ENCODE measurements around the gene IDE. TPM values are rescaled to one million over a fixed set of nuclear protein-coding genes. Genes with fewer than 3 reads are reported as not detected.

Gene IDE
- total RNA-seq, 1 experiment from 2014 or later, result 30.6 TPM

DNA sequence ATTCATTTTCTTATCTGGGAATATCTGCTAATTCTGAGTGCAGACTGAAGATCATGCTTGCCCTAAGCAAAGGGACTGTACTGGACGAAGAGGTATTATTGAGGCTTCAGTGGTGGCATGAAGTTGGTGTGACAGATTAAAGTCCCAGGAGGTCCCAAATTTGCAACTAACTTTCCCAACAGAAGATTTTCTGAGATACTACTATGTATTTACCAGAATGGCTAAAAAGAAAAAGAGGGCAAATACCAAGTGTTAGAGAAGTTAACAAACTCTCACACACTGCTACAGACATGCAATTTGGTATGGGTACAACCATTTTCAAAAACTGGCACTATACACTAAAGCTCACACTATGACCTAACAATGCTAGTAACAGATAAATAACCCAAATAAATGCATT lies 28.3 kb downstream of the IDE start:
- intact Hi-C loops (cut with micrococcal nuclease; ENCODE audit: unreplicated experiment), result no loop called here
- Mint-ChIP-seq H3K4me3 (ENCODE audit: low read depth, unreplicated experiment) (no peak overlapping the region), H3K36me3 (ENCODE audit: insufficient read depth, unreplicated experiment) (no peaks in the 10 kb centered on the region), H3K27me3 (ENCODE audit: unreplicated experiment) (no peaks in the 10 kb centered on the region), H3K9me3 (ENCODE audit: low read depth, unreplicated experiment) (no peaks in the 10 kb centered on the region), H3K27ac (ENCODE audit: unreplicated experiment) (no peak overlapping the region), H3K4me1 (ENCODE audit: low read depth, unreplicated experiment) (peaks cover 7% of the 10 kb centered on the region)
- no peak for DNase-seq
- no peak for TF ChIP-seq CTCF (IDR thresholded peaks at IDR 0.05; ENCODE audit: unreplicated experiment)
- CTCF ChIA-PET, result no interaction called here
- BruUV-seq (replicated peaks), result no TSS peak

GRCh38 chr10:92544296-92544695 lies 29.6 kb downstream of the IDE start:
- CTCF ChIA-PET, result no interaction called here
- Mint-ChIP-seq H3K36me3 (ENCODE audit: insufficient read depth, unreplicated experiment) (no peaks in the 10 kb centered on the region), H3K27me3 (ENCODE audit: unreplicated experiment) (no peaks in the 10 kb centered on the region), H3K4me3 (ENCODE audit: low read depth, unreplicated experiment) (no peak overlapping the region), H3K9me3 (ENCODE audit: low read depth, unreplicated experiment) (no peaks in the 10 kb centered on the region), H3K27ac (ENCODE audit: unreplicated experiment) (no peak overlapping the region), H3K4me1 (ENCODE audit: low read depth, unreplicated experiment) (peaks cover 7% of the 10 kb centered on the region)
- no peak for DNase-seq
- no TSS peak for BruUV-seq (replicated peaks)
- intact Hi-C loops (cut with micrococcal nuclease; ENCODE audit: unreplicated experiment), result no loop called here
- no peak for TF ChIP-seq CTCF (IDR thresholded peaks at IDR 0.05; ENCODE audit: unreplicated experiment)

DNA sequence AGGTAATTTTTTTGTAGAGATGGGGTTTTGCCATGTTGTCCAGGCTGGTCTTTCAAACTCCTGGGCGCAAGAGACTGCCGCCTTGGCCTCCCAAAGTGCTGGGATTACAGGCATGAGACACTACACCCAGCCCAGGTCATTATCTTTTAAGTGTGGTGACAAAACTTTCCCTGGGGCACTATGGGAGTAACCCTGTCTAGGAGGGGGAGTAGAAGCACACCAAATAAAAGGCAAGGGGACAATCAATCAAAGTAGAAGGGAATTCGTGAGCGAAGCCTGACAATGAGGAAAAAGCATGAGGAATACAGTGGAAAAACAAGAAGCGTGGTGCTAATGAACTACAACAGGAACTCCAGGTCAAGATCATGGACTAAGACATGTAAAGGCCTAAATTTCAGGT lies 31.4 kb downstream of the IDE start:
- intact Hi-C loops (cut with micrococcal nuclease; ENCODE audit: unreplicated experiment), result no loop called here
- H3K27ac Mint-ChIP-seq (ENCODE audit: unreplicated experiment), result no peak overlapping the region
- DNase-seq, result no peak
- no peaks in the 10 kb centered on the region for H3K36me3 Mint-ChIP-seq (ENCODE audit: insufficient read depth, unreplicated experiment)
- no TSS peak for BruUV-seq (replicated peaks)
- H3K9me3 Mint-ChIP-seq (ENCODE audit: low read depth, unreplicated experiment), result no peaks in the 10 kb centered on the region
- no peaks in the 10 kb centered on the region for H3K27me3 Mint-ChIP-seq (ENCODE audit: unreplicated experiment)
- CTCF ChIA-PET, result no interaction called here
- peaks cover 7% of the 10 kb centered on the region for H3K4me1 Mint-ChIP-seq (ENCODE audit: low read depth, unreplicated experiment)
- no peak for TF ChIP-seq CTCF (IDR thresholded peaks at IDR 0.05; ENCODE audit: unreplicated experiment)
- H3K4me3 Mint-ChIP-seq (ENCODE audit: low read depth, unreplicated experiment), result no peak overlapping the region

DNA sequence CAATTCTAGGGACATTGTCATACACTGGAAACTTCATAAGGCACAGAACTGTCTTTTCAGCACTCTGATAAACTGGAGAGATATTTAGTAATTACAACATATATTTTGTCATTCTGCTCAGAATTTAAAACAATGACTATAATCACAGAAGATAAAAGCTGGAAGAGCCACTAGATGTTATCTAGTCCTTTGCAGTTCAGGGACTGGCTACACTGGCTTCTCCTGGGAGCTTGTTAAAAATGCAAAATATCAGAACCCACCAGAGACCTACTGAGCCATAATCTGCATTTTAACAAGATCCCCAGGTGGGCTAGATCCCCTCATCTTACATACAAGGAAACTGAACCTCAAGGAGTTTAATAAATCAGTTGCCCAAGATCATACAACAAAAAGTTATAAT lies 32.3 kb downstream of the IDE start:
- intact Hi-C loops (cut with micrococcal nuclease; ENCODE audit: unreplicated experiment), result no loop called here
- no peaks in the 10 kb centered on the region for H3K27me3 Mint-ChIP-seq (ENCODE audit: unreplicated experiment)
- no peak overlapping the region for H3K4me3 Mint-ChIP-seq (ENCODE audit: low read depth, unreplicated experiment)
- BruUV-seq (replicated peaks), result no TSS peak
- DNase-seq, result no peak
- no peak overlapping the region for H3K27ac Mint-ChIP-seq (ENCODE audit: unreplicated experiment)
- H3K9me3 Mint-ChIP-seq (ENCODE audit: low read depth, unreplicated experiment), result no peaks in the 10 kb centered on the region
- TF ChIP-seq CTCF (IDR thresholded peaks at IDR 0.05; ENCODE audit: unreplicated experiment), result no peak
- H3K4me1 Mint-ChIP-seq (ENCODE audit: low read depth, unreplicated experiment), result peaks cover 7% of the 10 kb centered on the region
- CTCF ChIA-PET, result no interaction called here
- no peaks in the 10 kb centered on the region for H3K36me3 Mint-ChIP-seq (ENCODE audit: insufficient read depth, unreplicated experiment)
